Activated CD8-positive, alpha-beta memory T cell treated with anti-CD3 and anti-CD28 coated beads, Interleukin-2, amount 10 ng/mL, durations not matched to agents 7 days and 5 days (primary cell): ENCODE measurements around the gene FXYD3. TPM values are rescaled to one million over a fixed set of nuclear protein-coding genes. Genes with fewer than 3 reads are reported as not detected.
A peak's percentile ranks its signal among the peaks of the same experiment; 100 is the strongest.

Experiments used
- ATAC-seq: fragments of 150-1000 bp; cut with Tn5 transposase; one replicate; pipeline ENCODE4 v1.10.0; 2021; ENCODE audit warnings: moderate library complexity
- CTCF ChIA-PET: fragments of 350-600 bp; sonication (Branson Sonifier 250); formaldehyde crosslinking; loops from one replicate; lab custom pipeline; 2021; ENCODE audit warnings: antibody characterized with exemption; lab: Charles Lee
- DNase-seq: peaks from one replicate; pipeline ENCODE4 v3.0.0-alpha.2; 2020
- H3K27ac Mint-ChIP-seq: one replicate; pipeline ENCODE4 v1.8.0; 2021; ENCODE audit warnings: mild to moderate bottlenecking, mixed read lengths
- H3K27me3 Mint-ChIP-seq: one replicate; pipeline ENCODE4 v1.8.0; 2021; ENCODE audit warnings: mixed read lengths
- H3K36me3 Mint-ChIP-seq: one replicate; pipeline ENCODE4 v1.8.0; 2021; ENCODE audit warnings: mild to moderate bottlenecking, mixed read lengths
- H3K4me1 Mint-ChIP-seq: one replicate; pipeline ENCODE4 v1.8.0; 2021; ENCODE audit warnings: mixed read lengths
- H3K4me3 Mint-ChIP-seq: one replicate; pipeline ENCODE4 v1.8.0; 2021; ENCODE audit warnings: mild to moderate bottlenecking, moderate library complexity, mixed read lengths
- H3K9me3 Mint-ChIP-seq: one replicate; pipeline ENCODE4 v1.8.0; 2022; ENCODE audit warnings: low read depth, mixed read lengths
- total RNA-seq, 2 experiments: library from RNA; stranded (reverse); gene quantifications; one replicate each; pipeline ENCODE4 v1.2.3, GENCODE V29; 2021

The FXYD3 gene
- total RNA-seq, 2 experiments from 2014 or later: not detected

DNA sequence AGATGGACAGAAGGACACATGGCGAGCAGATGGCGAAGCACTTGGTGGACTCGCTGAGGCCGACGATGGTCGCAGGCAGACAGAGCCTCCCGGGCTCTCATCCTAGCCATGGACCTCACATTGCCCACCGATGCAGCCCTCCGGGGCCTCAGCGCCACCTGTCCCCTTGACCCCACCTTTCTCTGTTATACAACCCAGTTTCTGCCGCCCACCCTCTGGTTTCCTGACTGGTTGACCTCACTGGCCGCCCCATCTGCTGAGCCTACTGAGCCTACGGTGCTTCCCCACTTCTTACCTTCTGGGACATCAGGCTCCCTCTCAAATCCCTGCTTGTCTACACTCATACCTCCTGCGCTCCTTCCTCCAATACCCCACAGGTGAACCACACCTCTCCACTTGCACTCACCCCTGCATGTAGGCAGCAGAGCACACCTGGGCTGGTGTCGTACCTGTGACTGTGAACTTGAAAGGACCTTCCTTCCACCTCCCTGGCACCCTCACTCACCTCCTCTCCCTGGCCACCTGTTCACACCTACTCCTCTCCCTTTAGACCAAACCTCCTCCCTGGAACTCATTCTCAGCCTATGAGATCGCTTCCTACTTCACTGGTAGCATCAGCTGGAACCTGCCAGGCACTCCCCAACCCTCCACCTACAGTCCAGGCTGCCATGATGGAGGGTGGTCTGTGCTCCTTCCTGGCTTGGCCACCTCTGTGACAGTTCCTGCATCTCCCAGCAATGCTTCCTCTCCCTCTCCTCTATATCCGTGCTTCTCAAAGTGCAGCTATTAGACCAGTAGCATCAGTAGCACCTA is 38.0 kb upstream of the FXYD3 start:
- CTCF ChIA-PET: no interaction called here
- Mint-ChIP-seq H3K27ac (no peak overlapping the region), H3K4me1 (peaks cover 2% of the 10 kb centered on the region), H3K4me3 (no peak overlapping the region), H3K36me3 (no peaks in the 10 kb centered on the region), H3K9me3 (no peaks in the 10 kb centered on the region), H3K27me3 (peaks cover 3% of the 10 kb centered on the region)
- ATAC-seq: no peak
- DNase-seq: no peak

DNA sequence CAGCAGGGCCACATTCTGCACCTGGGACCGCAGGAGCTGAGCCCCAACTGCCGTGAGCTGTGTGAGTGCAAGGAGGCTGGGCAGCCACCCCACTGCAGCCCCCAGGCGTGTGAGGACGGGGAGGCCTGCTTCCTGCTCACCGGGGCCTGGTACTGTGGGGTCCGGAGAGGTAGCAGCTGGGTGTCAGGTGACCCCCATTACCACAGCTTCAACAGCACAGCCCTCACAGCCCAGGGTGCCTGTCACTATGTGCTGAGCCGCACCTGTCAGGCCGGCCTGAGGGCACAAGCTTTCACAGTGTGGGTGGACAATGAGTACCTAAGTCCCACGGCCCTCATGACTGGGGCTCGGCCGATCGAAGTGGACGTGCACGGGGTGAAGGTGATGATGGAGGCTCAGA is 35.8 kb upstream of the FXYD3 start:
- H3K9me3 Mint-ChIP-seq: no peaks in the 10 kb centered on the region
- DNase-seq: no peak
- peaks cover 3% of the 10 kb centered on the region for H3K27me3 Mint-ChIP-seq
- no peaks in the 10 kb centered on the region for H3K36me3 Mint-ChIP-seq
- H3K4me1 Mint-ChIP-seq: peaks cover 2% of the 10 kb centered on the region
- no peak overlapping the region for H3K4me3 Mint-ChIP-seq
- H3K27ac Mint-ChIP-seq: no peak overlapping the region
- CTCF ChIA-PET: interaction anchor here (1.4 kb wide), 1 partner anchor 35 kb away, joined by 3 read pairs; no protein-coding TSS in a partner anchor
- no peak for ATAC-seq

DNA sequence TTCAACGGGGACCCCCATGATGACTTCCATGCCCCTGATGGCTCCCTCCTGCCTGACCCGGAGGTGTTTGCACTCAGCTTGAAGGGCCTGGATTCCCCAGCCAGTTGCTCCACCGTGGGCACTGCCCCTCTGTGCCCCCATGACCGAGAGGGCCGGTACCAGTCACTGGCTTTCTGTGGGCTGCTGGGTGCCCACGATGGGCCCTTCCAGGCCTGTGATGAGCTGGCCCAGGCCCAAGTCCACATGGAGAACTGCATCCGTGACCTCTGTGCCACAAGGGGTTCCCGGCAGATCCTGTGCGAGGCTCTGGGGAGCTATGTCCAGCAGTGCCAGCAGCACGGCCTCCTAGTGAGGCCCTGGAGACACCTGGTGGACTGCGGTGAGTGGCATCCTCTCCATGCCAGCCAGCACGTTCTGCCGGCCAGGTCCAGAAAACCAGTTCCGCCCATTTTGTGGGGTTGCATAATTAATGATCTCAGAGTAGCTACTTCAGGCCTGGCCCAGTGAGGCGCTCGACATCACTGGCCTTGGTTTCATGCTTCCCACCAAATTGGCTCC is 34.9 kb upstream of the FXYD3 start:
- CTCF ChIA-PET: interaction anchor here (1.4 kb wide), 1 partner anchor 36 kb away, joined by 3 read pairs; no protein-coding TSS in a partner anchor
- H3K27me3 Mint-ChIP-seq: peaks cover 3% of the 10 kb centered on the region
- H3K36me3 Mint-ChIP-seq: no peaks in the 10 kb centered on the region
- H3K27ac Mint-ChIP-seq: no peak overlapping the region
- no peak overlapping the region for H3K4me3 Mint-ChIP-seq
- DNase-seq (no peak), ATAC-seq (no peak)
- no peaks in the 10 kb centered on the region for H3K9me3 Mint-ChIP-seq
- H3K4me1 Mint-ChIP-seq: no peaks in the 10 kb centered on the region

DNA sequence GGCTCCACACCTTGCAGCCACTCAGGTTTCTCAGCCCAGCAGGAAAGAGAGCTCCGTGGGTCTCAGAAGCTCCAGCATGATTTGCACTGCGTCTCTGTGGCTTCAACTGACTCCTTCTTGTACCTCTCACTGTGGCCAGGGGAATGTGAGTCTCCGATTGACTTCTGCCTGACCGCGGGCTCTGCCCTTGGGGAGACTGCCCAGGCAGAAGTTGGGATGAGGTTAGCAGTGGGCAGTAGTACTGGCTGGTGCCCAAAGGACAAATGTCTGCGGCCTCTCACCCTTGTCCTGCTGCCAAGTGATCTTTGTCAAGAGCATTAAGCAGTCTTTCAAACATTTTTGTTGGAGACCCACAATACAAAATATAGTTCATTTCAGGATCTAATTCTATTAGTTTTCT is 34.4 kb upstream of the FXYD3 start:
- no peaks in the 10 kb centered on the region for H3K36me3 Mint-ChIP-seq
- no peak overlapping the region for H3K27ac Mint-ChIP-seq

DNA sequence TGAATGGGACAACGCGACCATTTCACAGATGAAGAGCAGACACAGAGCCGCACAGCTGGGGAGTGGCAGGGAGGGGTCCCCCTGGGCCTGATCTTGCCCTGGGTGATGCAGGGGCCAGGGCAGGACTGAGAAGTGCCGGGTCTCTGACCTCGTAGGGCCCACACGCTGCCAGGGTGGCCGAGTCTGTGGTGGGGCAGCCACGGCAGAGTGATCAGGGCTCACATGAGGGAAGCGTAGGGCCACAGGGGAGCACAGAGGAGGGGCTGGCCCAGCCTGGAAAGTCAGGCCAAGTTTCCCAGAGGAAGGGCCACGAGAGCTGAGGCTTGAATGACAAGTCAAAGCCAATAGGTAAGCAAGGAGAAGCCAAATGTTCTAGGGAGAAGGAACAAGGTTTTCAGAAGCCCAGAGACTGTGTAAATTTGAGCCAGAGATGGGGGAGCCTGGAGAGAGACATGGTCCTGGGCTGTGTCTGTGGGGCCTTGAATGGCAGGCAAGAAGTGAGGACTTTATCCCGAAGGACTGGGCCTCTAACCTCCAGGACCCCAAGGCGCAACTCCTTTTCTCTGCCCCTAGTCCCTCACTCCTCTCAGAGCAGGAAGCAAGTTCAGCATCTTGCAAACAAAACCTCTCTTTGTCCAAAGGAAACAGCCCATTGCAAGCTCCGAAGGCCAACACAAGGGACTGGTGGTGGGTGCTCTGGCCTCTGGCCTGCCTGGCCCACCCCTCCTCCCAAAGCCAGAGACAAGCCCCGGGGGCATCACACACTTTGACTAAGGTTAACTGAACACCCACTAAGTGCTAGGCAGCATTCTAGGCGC is 31.7 kb upstream of the FXYD3 start:
- H3K4me1 Mint-ChIP-seq: peaks cover 3% of the 10 kb centered on the region
- H3K27me3 Mint-ChIP-seq: no peaks in the 10 kb centered on the region
- no peak overlapping the region for H3K4me3 Mint-ChIP-seq
- DNase-seq: no peak
- no peak overlapping the region for H3K27ac Mint-ChIP-seq
- CTCF ChIA-PET: interaction anchor here (1.8 kb wide), 1 partner anchor 18 kb away, joined by 3 read pairs; no protein-coding TSS in a partner anchor
- no peaks in the 10 kb centered on the region for H3K36me3 Mint-ChIP-seq
- ATAC-seq: no peak
- no peaks in the 10 kb centered on the region for H3K9me3 Mint-ChIP-seq

More for the DNA sequence above, 34.4 kb upstream of the FXYD3 start:
- Mint-ChIP-seq H3K27me3 (peaks cover 3% of the 10 kb centered on the region), H3K9me3 (no peaks in the 10 kb centered on the region), H3K4me3 (no peak overlapping the region), H3K4me1 (peaks cover 2% of the 10 kb centered on the region)
- ATAC-seq (no peak), DNase-seq (no peak)
- CTCF ChIA-PET: interaction anchor here (1.4 kb wide), 1 partner anchor 37 kb away, joined by 3 read pairs; no protein-coding TSS in a partner anchor

DNA sequence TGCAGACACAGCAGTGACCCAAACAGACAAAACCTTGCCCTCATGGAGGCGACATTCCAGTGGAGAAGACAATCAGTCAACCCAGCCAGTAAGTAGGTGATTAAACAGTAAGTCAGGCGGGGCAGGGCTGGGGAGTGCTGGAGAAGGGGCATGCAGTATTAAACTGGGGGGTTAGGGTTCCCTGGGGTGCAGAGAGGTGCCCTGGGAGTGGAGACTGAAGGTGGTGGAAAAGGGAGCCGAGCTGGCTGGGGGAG is 31.2 kb upstream of the FXYD3 start:
- ATAC-seq: no peak
- no peak overlapping the region for H3K4me3 Mint-ChIP-seq
- CTCF ChIA-PET: no interaction called here

DNA sequence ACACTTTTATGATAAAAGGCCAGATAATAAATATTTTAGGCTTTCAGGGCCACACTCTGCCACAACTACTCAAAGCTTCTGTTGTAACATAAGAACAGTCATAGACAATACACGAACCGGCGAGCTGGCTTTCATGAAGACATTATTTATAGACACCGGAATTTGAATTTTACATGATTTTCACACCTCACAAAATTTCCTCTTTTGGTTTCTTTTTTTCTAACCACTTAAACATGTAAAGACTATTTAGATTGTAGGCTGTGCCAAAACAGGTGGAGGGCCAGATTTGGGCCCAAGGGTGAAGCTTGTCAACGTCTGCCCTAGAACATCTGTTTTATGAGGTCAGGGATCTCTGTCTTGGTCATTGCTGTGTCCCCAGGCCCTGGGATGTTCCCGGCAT is 29.7 kb upstream of the FXYD3 start:
- no peaks in the 10 kb centered on the region for H3K36me3 Mint-ChIP-seq
- CTCF ChIA-PET: interaction anchor here (1.1 to 2.1 kb wide), 5 partner anchors 19 to 72 kb away, joined by 4 to 13 read pairs (median 4); partner anchors contain the start of gene FXYD3
- peaks cover 4% of the 10 kb centered on the region for H3K4me1 Mint-ChIP-seq
- peaks cover 3% of the 10 kb centered on the region for H3K27me3 Mint-ChIP-seq
- no peak overlapping the region for H3K4me3 Mint-ChIP-seq
- DNase-seq (no peak), ATAC-seq (no peak)
- no peaks in the 10 kb centered on the region for H3K9me3 Mint-ChIP-seq
- peak overlapping the region; percentile 37 for H3K27ac Mint-ChIP-seq

More for the DNA sequence above, 31.2 kb upstream of the FXYD3 start:
- no peak for DNase-seq
- no peaks in the 10 kb centered on the region for H3K36me3 Mint-ChIP-seq
- H3K27me3 Mint-ChIP-seq: no peaks in the 10 kb centered on the region
- H3K27ac Mint-ChIP-seq: no peak overlapping the region
- H3K9me3 Mint-ChIP-seq: no peaks in the 10 kb centered on the region
- H3K4me1 Mint-ChIP-seq: peaks cover 3% of the 10 kb centered on the region

DNA sequence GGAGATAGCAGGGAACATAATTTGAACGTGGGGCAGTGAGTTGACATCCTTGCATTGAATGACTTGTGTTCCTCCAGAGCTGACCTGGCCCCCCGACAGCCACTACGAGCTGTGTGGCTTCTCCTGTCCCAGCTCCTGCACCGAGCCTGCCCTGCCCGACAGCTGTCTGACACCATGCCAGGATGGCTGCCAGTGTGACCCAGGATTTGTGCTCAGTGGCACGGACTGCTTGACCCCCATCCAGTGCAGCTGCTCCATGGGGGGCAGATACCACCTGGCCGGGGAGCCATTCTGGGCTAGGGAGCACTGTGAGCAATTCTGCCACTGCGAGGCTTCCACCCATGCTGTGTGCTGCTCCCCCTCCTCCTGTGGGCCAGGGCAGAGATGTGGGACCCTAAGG is 29.2 kb upstream of the FXYD3 start:
- Mint-ChIP-seq H3K27me3 (peaks cover 3% of the 10 kb centered on the region), H3K9me3 (no peaks in the 10 kb centered on the region), H3K27ac (no peak overlapping the region), H3K4me1 (peaks cover 4% of the 10 kb centered on the region), H3K36me3 (no peaks in the 10 kb centered on the region), H3K4me3 (no peak overlapping the region)
- ATAC-seq (no peak), DNase-seq (no peak)
- CTCF ChIA-PET: interaction anchor here (1.1 to 2.1 kb wide), 4 partner anchors 20 to 72 kb away, joined by 4 to 13 read pairs (median 6); no protein-coding TSS in a partner anchor

DNA sequence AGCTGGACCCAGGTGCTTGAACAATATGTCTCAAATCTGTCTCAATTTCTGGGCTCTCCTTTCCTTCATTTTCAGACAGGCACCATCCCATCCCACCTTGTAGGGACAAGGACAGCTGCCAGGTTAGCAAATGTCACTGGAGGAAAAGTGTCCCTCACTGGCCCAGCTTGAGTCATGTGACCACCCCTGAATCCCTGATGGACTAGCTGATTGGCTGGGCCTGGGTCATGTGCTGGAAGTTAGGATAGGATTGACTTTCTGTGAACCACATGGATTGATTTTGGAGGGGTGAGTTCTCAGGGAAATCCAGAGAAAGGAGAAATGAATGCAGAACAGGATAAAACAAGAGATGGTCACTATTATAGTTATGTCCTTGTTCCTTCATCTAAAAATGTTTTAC is 28.2 kb upstream of the FXYD3 start:
- Mint-ChIP-seq H3K4me1 (peaks cover 4% of the 10 kb centered on the region), H3K27me3 (peaks cover 3% of the 10 kb centered on the region), H3K9me3 (no peaks in the 10 kb centered on the region), H3K36me3 (no peaks in the 10 kb centered on the region), H3K4me3 (no peak overlapping the region), H3K27ac (no peak overlapping the region)
- DNase-seq: no peak
- CTCF ChIA-PET: interaction anchor here (1.1 to 2.1 kb wide), 3 partner anchors 20 to 73 kb away, joined by 4 to 13 read pairs (median 8); no protein-coding TSS in a partner anchor
- no peak for ATAC-seq

DNA sequence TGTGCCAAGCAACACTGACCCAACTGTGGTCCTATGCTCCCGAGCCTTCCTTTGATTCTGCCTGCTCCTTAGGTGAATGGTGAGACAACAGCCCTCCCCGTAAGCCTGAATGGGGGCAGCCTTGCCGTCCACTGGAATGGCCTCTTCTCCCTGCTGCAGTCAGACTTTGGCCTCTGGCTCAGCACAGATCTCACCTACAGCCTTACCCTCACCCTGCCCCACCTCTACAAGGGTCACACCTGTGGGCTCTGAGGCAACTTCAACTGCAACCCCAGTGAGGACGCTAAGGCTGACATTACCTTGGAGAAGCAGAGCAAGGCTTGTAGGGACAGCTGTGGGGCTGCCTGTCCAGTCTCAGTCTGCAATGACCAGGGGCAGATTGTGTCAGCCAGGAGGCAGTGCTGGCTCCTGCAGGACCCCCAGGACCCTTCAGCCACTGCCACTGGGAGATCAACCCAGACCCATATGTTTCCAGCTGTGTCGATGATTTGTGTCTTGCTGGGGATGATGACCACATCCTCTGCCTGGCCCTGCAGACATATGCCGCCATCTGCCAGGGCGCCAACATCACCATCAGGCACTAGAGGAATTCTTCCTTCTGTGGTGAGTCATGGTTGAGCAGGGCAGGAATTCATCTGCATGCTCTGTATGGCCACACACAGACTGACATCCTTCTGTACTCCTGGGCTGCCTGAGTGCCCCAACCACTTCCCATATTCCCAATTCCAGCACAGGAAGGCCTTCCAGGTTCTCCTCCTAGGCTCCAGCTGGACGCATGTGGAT is 27.3 kb upstream of the FXYD3 start:
- H3K4me3 Mint-ChIP-seq: no peak overlapping the region
- H3K9me3 Mint-ChIP-seq: no peaks in the 10 kb centered on the region
- H3K36me3 Mint-ChIP-seq: no peaks in the 10 kb centered on the region
- ATAC-seq (no peak), DNase-seq (no peak)
- H3K27me3 Mint-ChIP-seq: peaks cover 3% of the 10 kb centered on the region
- H3K4me1 Mint-ChIP-seq: peaks cover 4% of the 10 kb centered on the region
- H3K27ac Mint-ChIP-seq: no peak overlapping the region
- CTCF ChIA-PET: interaction anchor here (1.4 kb wide), 1 partner anchor 48 kb away, joined by 4 read pairs; no protein-coding TSS in a partner anchor

DNA sequence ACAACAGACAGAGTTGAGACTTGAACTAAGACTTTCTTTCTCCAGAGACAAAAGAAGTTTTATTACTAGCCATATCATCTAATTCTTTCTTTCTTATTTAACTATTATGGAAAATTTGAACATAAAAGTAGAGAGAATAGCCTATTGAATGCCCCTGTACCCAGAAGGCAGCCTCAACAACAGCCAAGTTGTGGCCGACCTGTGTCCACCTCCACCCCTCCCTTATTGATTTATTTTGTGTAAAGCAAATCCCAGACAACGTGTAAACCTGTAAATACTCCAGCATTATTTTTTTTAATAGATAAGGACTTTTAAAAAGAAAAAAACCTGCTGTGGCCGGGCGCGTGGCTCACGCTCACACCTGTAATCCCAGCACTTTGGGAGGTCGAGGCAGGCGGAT is 26.1 kb upstream of the FXYD3 start:
- Mint-ChIP-seq H3K4me3 (no peak overlapping the region), H3K9me3 (no peaks in the 10 kb centered on the region), H3K27ac (no peak overlapping the region), H3K36me3 (no peaks in the 10 kb centered on the region), H3K27me3 (peaks cover 3% of the 10 kb centered on the region), H3K4me1 (peaks cover 4% of the 10 kb centered on the region)
- CTCF ChIA-PET: interaction anchor here (1.4 kb wide), 1 partner anchor 46 kb away, joined by 4 read pairs; no protein-coding TSS in a partner anchor
- DNase-seq (no peak), ATAC-seq (no peak)

DNA sequence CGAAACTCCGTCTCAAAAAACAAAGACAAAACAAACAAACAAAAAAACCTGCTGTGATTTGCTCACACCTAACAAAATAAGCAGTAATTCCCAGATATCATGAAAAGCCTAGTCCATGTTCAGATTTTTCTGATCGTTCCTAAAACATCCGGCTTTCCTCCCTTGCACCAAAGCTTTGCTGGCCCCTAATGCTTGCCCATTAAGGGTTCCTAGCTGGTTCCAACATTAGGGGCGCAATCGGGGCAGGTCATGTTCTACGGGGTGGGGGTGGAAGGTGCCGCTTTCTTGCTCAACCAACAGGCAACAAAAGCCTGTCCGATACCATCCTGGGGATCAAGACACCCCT is 25.5 kb upstream of the FXYD3 start:
- Mint-ChIP-seq H3K36me3 (no peaks in the 10 kb centered on the region), H3K9me3 (no peaks in the 10 kb centered on the region), H3K27me3 (peaks cover 3% of the 10 kb centered on the region), H3K4me3 (no peak overlapping the region), H3K4me1 (peaks cover 4% of the 10 kb centered on the region), H3K27ac (no peak overlapping the region)
- CTCF ChIA-PET: interaction anchor here (1.0 kb wide), 1 partner anchor 63 kb away, joined by 3 read pairs; no protein-coding TSS in a partner anchor
- ATAC-seq (no peak), DNase-seq (no peak)
